ENCODE measurements around the gene CAMKMT. TPM values are rescaled to one million over a fixed set of nuclear protein-coding genes. Genes with fewer than 3 reads are reported as not detected.

The CAMKMT gene
- total and polyA plus RNA-seq, 8 donors: 1.4 to 27.4 (median 6.2) TPM

DNA sequence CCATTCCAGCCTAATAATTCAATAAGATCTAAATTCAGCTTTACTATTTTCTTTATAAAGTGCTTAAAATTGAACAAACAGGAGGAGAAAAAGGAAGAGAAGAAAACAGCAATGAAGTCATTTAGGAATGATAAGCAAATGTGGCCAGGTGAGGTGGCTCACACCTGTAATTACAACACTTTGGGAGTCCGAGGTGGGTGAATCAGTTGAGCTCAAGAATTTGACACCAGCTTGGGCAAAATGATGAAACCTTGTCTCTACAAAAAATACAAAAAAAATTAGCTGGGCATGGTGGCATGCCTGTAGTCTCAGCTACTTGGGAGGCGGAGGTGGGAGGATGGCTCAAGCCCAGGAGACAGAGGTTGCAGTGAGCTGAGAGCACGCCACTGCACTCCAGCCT lies 129.0 kb downstream of the CAMKMT start:
- Histone ChIP-seq H3K27me3 (no peaks in the 10 kb centered on the region), H3K9me3 (no peaks in the 10 kb centered on the region), H3K4me1 (no peaks in the 10 kb centered on the region), H3K36me3 (no peaks in the 10 kb centered on the region), H3K4me3 (no peak overlapping the region), H3K27ac (no peak overlapping the region)
- TF ChIP-seq POLR2AphosphoS5 (IDR thresholded peaks at IDR 0.05) (no peak), POLR2A (IDR thresholded peaks at IDR 0.05) (no peak), EP300 (IDR thresholded peaks at IDR 0.05) (no peak)
- TF ChIP-seq, protein P1, sequence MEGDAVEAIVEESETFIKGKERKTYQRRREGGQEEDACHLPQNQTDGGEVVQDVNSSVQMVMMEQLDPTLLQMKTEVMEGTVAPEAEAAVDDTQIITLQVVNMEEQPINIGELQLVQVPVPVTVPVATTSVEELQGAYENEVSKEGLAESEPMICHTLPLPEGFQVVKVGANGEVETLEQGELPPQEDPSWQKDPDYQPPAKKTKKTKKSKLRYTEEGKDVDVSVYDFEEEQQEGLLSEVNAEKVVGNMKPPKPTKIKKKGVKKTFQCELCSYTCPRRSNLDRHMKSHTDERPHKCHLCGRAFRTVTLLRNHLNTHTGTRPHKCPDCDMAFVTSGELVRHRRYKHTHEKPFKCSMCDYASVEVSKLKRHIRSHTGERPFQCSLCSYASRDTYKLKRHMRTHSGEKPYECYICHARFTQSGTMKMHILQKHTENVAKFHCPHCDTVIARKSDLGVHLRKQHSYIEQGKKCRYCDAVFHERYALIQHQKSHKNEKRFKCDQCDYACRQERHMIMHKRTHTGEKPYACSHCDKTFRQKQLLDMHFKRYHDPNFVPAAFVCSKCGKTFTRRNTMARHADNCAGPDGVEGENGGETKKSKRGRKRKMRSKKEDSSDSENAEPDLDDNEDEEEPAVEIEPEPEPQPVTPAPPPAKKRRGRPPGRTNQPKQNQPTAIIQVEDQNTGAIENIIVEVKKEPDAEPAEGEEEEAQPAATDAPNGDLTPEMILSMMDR (IDR thresholded peaks at IDR 0.05): no peak
- intact Hi-C loops (cut with DNase I; ENCODE audit: low total_unique reads): no loop called here
- WGBS, 5 donors: 96 to 100% (median 99%) methylated on average over 3 of the region's 3 CpGs
- no peak for DNase-seq

GRCh38 chr2:44494006-44494405 lies 132.3 kb downstream of the CAMKMT start:
- Histone ChIP-seq H3K27me3 (no peaks in the 10 kb centered on the region), H3K9me3 (no peaks in the 10 kb centered on the region), H3K4me1 (no peaks in the 10 kb centered on the region), H3K36me3 (no peaks in the 10 kb centered on the region), H3K4me3 (no peak overlapping the region), H3K27ac (no peak overlapping the region)
- intact Hi-C loops (cut with DNase I; ENCODE audit: low total_unique reads): no loop called here
- WGBS, 5 donors: 93 to 100% (median 95%) methylated on average over 2 of the region's 2 CpGs
- TF ChIP-seq, protein P1 (IDR thresholded peaks at IDR 0.05): no peak
- TF ChIP-seq POLR2A (IDR thresholded peaks at IDR 0.05): no peak
- no peak for TF ChIP-seq EP300 (IDR thresholded peaks at IDR 0.05)
- no peak for TF ChIP-seq POLR2AphosphoS5 (IDR thresholded peaks at IDR 0.05)
- no peak for DNase-seq

DNA sequence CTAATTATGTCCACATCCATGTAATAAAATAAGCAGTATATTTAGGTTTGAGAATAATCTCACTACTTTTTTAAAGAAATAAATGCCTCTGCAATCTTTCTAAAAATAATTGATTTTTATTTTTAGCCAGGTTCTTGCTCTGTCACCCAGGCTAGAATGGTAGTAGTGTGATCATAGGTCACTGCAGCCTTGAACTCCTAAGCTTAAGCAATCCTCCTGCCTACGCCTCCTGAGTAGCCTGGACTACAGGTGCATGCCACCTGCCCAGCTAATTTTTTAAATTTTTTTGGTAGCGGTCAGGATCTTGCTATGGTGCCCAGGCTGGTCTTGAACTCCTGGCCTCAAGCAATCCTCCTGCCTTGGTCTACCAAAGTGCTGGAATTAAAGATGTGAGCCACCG lies 133.3 kb downstream of the CAMKMT start:
- Histone ChIP-seq H3K9me3 (no peaks in the 10 kb centered on the region), H3K36me3 (no peaks in the 10 kb centered on the region), H3K4me3 (no peak overlapping the region), H3K27me3 (no peaks in the 10 kb centered on the region), H3K4me1 (no peaks in the 10 kb centered on the region), H3K27ac (no peak overlapping the region)
- no peak for TF ChIP-seq POLR2AphosphoS5 (IDR thresholded peaks at IDR 0.05)
- no peak for TF ChIP-seq POLR2A (IDR thresholded peaks at IDR 0.05)
- TF ChIP-seq, protein P1 (IDR thresholded peaks at IDR 0.05): no peak
- no peak for TF ChIP-seq EP300 (IDR thresholded peaks at IDR 0.05)
- WGBS, 5 donors: 96 to 100% (median 98%) methylated on average over 3 of the region's 3 CpGs
- intact Hi-C loops (cut with DNase I; ENCODE audit: low total_unique reads): no loop called here
- DNase-seq: no peak

GRCh38 chr2:44495544-44495943 lies 133.8 kb downstream of the CAMKMT start:
- no peak overlapping the region for H3K27ac ChIP-seq
- no peak for DNase-seq
- TF ChIP-seq POLR2A (IDR thresholded peaks at IDR 0.05) (no peak), POLR2AphosphoS5 (IDR thresholded peaks at IDR 0.05) (no peak), EP300 (IDR thresholded peaks at IDR 0.05) (no peak)
- TF ChIP-seq, protein P1 (IDR thresholded peaks at IDR 0.05): no peak
- no peaks in the 10 kb centered on the region for H3K9me3 ChIP-seq
- WGBS, 5 donors: 83 to 92% (median 91%) methylated on average over 1 of the region's 1 CpG
- no peaks in the 10 kb centered on the region for H3K36me3 ChIP-seq
- H3K27me3 ChIP-seq: no peaks in the 10 kb centered on the region
- no peaks in the 10 kb centered on the region for H3K4me1 ChIP-seq
- no peak overlapping the region for H3K4me3 ChIP-seq
- intact Hi-C loops (cut with DNase I; ENCODE audit: low total_unique reads): no loop called here
